Neural cell (in vitro differentiated cells): ENCODE measurements around the gene TMEM147. TPM values are rescaled to one million over a fixed set of nuclear protein-coding genes. Genes with fewer than 3 reads are reported as not detected.

Experiments
- H2AFZ ChIP-seq: fragments of 200-600, 300-800 bp; sonication (generic), shearing (Covaris generic); 2 replicates; pipeline ENCODE4 v1.6.0; 2014; ENCODE audit warnings: low read depth, mild to moderate bottlenecking, antibody characterized with exemption, low read length, moderate library complexity
- H3F3A ChIP-seq: fragments of 200-600 bp; shearing (Covaris generic); 2 replicates; pipeline ENCODE4 v1.6.1; 2016; ENCODE audit warnings: mild to moderate bottlenecking, moderate library complexity, mixed read lengths, antibody characterized with exemption, low read length; ENCODE audit not compliant: insufficient read depth, poor library complexity, severe bottlenecking
- H3K27ac ChIP-seq: fragments of 200-600, 300-800 bp; sonication (generic), shearing (Covaris generic); 2 replicates; pipeline ENCODE4 v1.5.1; 2014; ENCODE audit warnings: mild to moderate bottlenecking, low read length, moderate library complexity
- H3K27me3 ChIP-seq: fragments of 300-800, 200-600 bp; sonication (generic), shearing (Covaris generic); 2 replicates; pipeline ENCODE4 v1.6.0; 2014; ENCODE audit warnings: mild to moderate bottlenecking, low read depth, low read length, moderate library complexity; ENCODE audit not compliant: insufficient read depth
- H3K36me3 ChIP-seq: fragments of 300-800, 200-600 bp; sonication (generic), shearing (Covaris generic); 2 replicates; pipeline ENCODE4 v1.5.1; 2014; ENCODE audit warnings: mild to moderate bottlenecking, antibody characterized with exemption, low read length, moderate library complexity; ENCODE audit not compliant: insufficient read depth
- H3K4me2 ChIP-seq: fragments of 300-800, 200-600 bp; sonication (generic), shearing (Covaris generic); 2 replicates; pipeline ENCODE4 v1.6.0; 2014; ENCODE audit warnings: mild to moderate bottlenecking, low read length
- H3K4me3 ChIP-seq: fragments of 300-800, 200-600 bp; sonication (generic), shearing (Covaris generic); 2 replicates; pipeline ENCODE4 v1.5.1; 2014; ENCODE audit warnings: mild to moderate bottlenecking, low read length, moderate library complexity
- H3K79me2 ChIP-seq: fragments of 200-600 bp; shearing (Covaris generic); replicated peaks from 2 replicates; pipeline ENCODE4 v1.6.0; 2014; ENCODE audit warnings: mild to moderate bottlenecking, low read length, moderate library complexity; ENCODE audit not compliant: insufficient read depth
- H3K9ac ChIP-seq: fragments of 300-800, 200-600 bp; sonication (generic), shearing (Covaris generic); 2 replicates; pipeline ENCODE4 v1.6.1; 2016; ENCODE audit warnings: mild to moderate bottlenecking, low read length, mixed read lengths
- H3K9me2 ChIP-seq: fragments of 200-600 bp; shearing (Covaris generic); 2 replicates; pipeline ENCODE4 v1.6.1; 2016; ENCODE audit warnings: mild to moderate bottlenecking, low read length, mixed read lengths; ENCODE audit not compliant: insufficient read depth
- H3K9me3 ChIP-seq: fragments of 200-600, 300-800 bp; sonication (generic), shearing (Covaris generic); 2 replicates; pipeline ENCODE4 v1.6.1; 2016; ENCODE audit warnings: mild to moderate bottlenecking, mixed run types, low read length, moderate library complexity, mixed read lengths
- H4K20me1 ChIP-seq: fragments of 200-600 bp; shearing (Covaris generic); 2 replicates; pipeline ENCODE4 v1.6.1; 2016; ENCODE audit warnings: mild to moderate bottlenecking, mixed run types; ENCODE audit not compliant: insufficient read depth
- CTCF ChIP-seq: fragments of 450-650 bp; IDR thresholded peaks from 2 replicates; pipeline ENCODE4 v1.5.1; 2014; ENCODE audit warnings: antibody characterized with exemption, mild to moderate bottlenecking, moderate library complexity; ENCODE audit not compliant: poor library complexity, severe bottlenecking
- EP300 ChIP-seq: fragments of 450-650 bp; conservative IDR thresholded peaks from 2 replicates; pipeline ENCODE4 v1.6.1; 2014; ENCODE audit warnings: antibody characterized with exemption, mild to moderate bottlenecking, moderate library complexity; ENCODE audit not compliant: poor library complexity, severe bottlenecking
- EZH2 ChIP-seq: fragments of 200-600, 300-800 bp; shearing (Covaris generic), sonication (generic); IDR thresholded peaks from 2 replicates; pipeline ENCODE4 v1.6.1; 2014; ENCODE audit warnings: antibody characterized with exemption, low read length, borderline replicate concordance, mild to moderate bottlenecking; ENCODE audit not compliant: insufficient read depth, poor library complexity, severe bottlenecking
- MXI1 ChIP-seq: fragments of 450-650 bp; conservative IDR thresholded peaks from 2 replicates; pipeline ENCODE4 v1.6.1; 2014; ENCODE audit warnings: antibody characterized with exemption, mild to moderate bottlenecking; ENCODE audit not compliant: poor library complexity, severe bottlenecking
- POLR2AphosphoS5 ChIP-seq: IDR thresholded peaks from 2 replicates; pipeline ENCODE4 v1.6.1; 2012
- RAD21 ChIP-seq: fragments of 450-650 bp; conservative IDR thresholded peaks from 2 replicates; pipeline ENCODE4 v1.6.1; 2014; ENCODE audit warnings: antibody characterized with exemption, mild to moderate bottlenecking, moderate library complexity
- REST ChIP-seq: IDR thresholded peaks from 2 replicates; pipeline ENCODE4 v1.6.1; 2012; ENCODE audit warnings: borderline replicate concordance
- SMC3 ChIP-seq: fragments of 450-650 bp; conservative IDR thresholded peaks from 2 replicates; pipeline ENCODE4 v1.6.1; 2014; ENCODE audit warnings: antibody characterized with exemption, mild to moderate bottlenecking, moderate library complexity; ENCODE audit not compliant: poor library complexity
- TAF1 ChIP-seq: IDR thresholded peaks from 2 replicates; pipeline ENCODE4 v1.6.1; 2012; ENCODE audit warnings: low read depth
- polyA plus RNA-seq: library from polyadenylated mRNA; depleted of rRNA; stranded (reverse); fragments of >200 nt; gene quantifications from 2 replicates; pipeline ENCODE4 v1.2.3, GENCODE V29; 2014

Gene TMEM147
- polyA plus RNA-seq, 1 donor from 2014 or later, result 106 TPM

GRCh38 chr19:35578707-35579106 is 33.3 kb downstream of the TMEM147 start:
- H4K20me1 ChIP-seq, result no peaks in the 10 kb centered on the region
- H3K9ac ChIP-seq, result no peak overlapping the region
- H3K9me2 ChIP-seq, result no peaks in the 10 kb centered on the region
- no peaks in the 10 kb centered on the region for H3K9me3 ChIP-seq
- no peaks in the 10 kb centered on the region for H3K36me3 ChIP-seq
- no peak overlapping the region for H3K4me2 ChIP-seq
- H3K27ac ChIP-seq, result no peak overlapping the region
- TF ChIP-seq EZH2 (no peak), EP300 (no peak), RAD21 (no peak)
- no peaks in the 10 kb centered on the region for H3K79me2 ChIP-seq
- no peaks in the 10 kb centered on the region for H3F3A ChIP-seq
- no peak overlapping the region for H2AFZ ChIP-seq
- no peak overlapping the region for H3K4me3 ChIP-seq
- no peaks in the 10 kb centered on the region for H3K27me3 ChIP-seq

GRCh38 chr19:35582760-35583159 is 37.3 kb downstream of the TMEM147 start:
- H3K36me3 ChIP-seq, result no peaks in the 10 kb centered on the region
- no peak overlapping the region for H3K9ac ChIP-seq
- H3F3A ChIP-seq, result no peaks in the 10 kb centered on the region
- H3K9me3 ChIP-seq, result no peaks in the 10 kb centered on the region
- H3K9me2 ChIP-seq, result no peaks in the 10 kb centered on the region
- TF ChIP-seq CTCF, result no peak
- no peak for TF ChIP-seq REST
- TF ChIP-seq MXI1, result no peak
- TF ChIP-seq EZH2, result no peak
- TF ChIP-seq TAF1, result no peak
- TF ChIP-seq SMC3, result no peak
- TF ChIP-seq POLR2AphosphoS5, result no peak
- no peak for TF ChIP-seq RAD21
- no peak for TF ChIP-seq EP300
- H3K79me2 ChIP-seq, result no peaks in the 10 kb centered on the region
- no peak overlapping the region for H2AFZ ChIP-seq
- H3K4me2 ChIP-seq, result no peak overlapping the region
- H4K20me1 ChIP-seq, result no peaks in the 10 kb centered on the region
- no peaks in the 10 kb centered on the region for H3K27me3 ChIP-seq
- no peak overlapping the region for H3K4me3 ChIP-seq
- no peak overlapping the region for H3K27ac ChIP-seq

GRCh38 chr19:35585848-35586247 is 40.4 kb downstream of the TMEM147 start, which contains the start of gene PMIS2:
TSS of gene PMIS2 (plus strand) at chr19:35586173. CDS start at chr19:35586260, 87 bp downstream.
- no peaks in the 10 kb centered on the region for H3F3A ChIP-seq
- TF ChIP-seq EZH2 (no peak), EP300 (no peak), RAD21 (no peak), MXI1 (no peak), SMC3 (no peak), POLR2AphosphoS5 (no peak), TAF1 (no peak)
- H3K9ac ChIP-seq, result no peak within 1 kb of the TSS
- H3K27me3 ChIP-seq, result no peaks in the 10 kb centered on the region
- H3K9me2 ChIP-seq, result no peaks in the 10 kb centered on the region
- no peak within 1 kb of the TSS for H3K27ac ChIP-seq
- no peak within 1 kb of the TSS for H2AFZ ChIP-seq
- H4K20me1 ChIP-seq, result no peaks in the 10 kb centered on the region
- no peak within 1 kb of the TSS for H3K4me3 ChIP-seq
- H3K9me3 ChIP-seq, result no peaks in the 10 kb centered on the region
- no peaks in the 10 kb centered on the region for H3K36me3 ChIP-seq
- H3K4me2 ChIP-seq, result no peak within 1 kb of the TSS
- no peaks in the 10 kb centered on the region for H3K79me2 ChIP-seq
